Fibroblast of villous mesenchyme (primary cell): ENCODE results near the gene ACOT7. TPM values are rescaled to one million over a fixed set of nuclear protein-coding genes. Genes with fewer than 3 reads are reported as not detected.
"Not testable (repeated sequence)": the region's sequence is repeated elsewhere in the genome, so short reads cannot be mapped to it uniquely, and the experiment has no call there.

ENCODE experiments used
- DNase-seq: peaks from one replicate; pipeline ENCODE4 v3.0.0-alpha.2; 2010; ENCODE audit warnings: low read depth
- H3K4me3 ChIP-seq: 2 replicates; pipeline ENCODE4 v1.5.1; 2011; ENCODE audit warnings: low read depth, mild to moderate bottlenecking, low read length
- CTCF ChIP-seq: IDR thresholded peaks from 2 replicates; pipeline ENCODE4 v1.5.1; 2012; ENCODE audit warnings: low read depth, mild to moderate bottlenecking, low read length; ENCODE audit not compliant: insufficient read depth
- total RNA-seq: library from RNA; depleted of rRNA; stranded (reverse); fragments of >200 nt; gene quantifications from 2 replicates; pipeline ENCODE4 v1.2.3, GENCODE V29; 2012

ACOT7 gene
- total RNA-seq, 1 donor, result 17.3 TPM

DNA sequence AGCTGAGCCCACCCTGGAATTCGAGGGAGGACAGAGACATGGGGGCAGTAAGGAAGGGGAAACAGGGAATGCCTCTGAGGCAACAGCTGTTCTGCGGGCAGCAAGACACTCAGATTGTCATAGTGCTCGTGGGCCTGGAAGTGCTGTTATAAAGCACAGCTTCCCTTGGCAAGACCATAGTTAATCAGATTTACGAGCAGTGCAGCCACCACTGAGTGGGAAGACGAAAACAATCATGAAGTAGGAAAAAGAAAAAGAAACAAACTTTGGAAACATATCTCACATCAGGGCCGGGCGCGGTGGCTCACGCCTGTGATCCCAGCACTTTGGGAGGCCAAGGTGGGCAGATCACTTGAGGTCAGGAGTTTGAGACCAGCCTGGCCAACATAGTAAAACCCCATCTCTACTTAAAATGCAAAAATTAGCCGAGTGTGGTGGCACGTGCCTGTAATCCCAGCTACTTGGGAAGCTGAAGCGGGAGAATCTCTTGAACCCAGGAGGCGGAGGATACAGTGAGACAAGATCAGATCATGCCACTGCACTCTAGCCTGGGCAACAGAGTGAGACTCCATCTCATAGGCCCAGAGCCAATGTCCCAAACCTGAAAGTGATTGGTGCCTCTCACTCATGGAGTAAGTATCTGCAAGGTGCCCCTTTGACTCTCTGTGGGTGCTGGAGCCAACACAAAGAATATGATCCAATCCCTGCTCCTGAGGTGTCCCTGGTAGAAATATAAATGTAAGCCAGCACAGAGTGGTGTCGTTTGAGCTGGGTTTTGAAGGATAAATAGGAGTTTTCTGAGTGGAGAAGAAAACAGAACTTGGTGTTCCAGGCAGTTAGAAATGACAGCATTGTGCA is 77.1 kb downstream of the ACOT7 start:
- DNase-seq, result peak; percentile 82
- no peak overlapping the region for H3K4me3 ChIP-seq
- TF ChIP-seq CTCF, result no peak

DNA sequence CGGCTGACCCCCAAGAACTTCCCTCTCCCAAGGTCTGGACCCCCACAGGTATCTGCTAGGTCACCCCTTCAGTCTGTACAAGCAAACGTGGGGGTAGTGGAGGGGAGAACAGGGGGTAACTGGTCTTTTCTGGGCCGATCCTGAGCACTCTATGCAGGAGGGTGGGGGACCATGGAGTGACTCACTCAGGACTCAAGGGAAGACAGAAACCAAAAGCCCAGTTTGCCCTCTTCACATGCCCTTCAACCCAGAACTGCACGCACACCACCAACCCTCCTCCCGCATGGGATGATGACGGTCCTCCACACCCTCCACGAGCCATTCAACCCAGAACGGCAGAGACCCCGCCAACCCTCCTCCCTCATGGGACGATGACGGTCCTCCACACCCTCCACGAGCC is 79.1 kb downstream of the ACOT7 start:
- H3K4me3 ChIP-seq, result no peak overlapping the region
- TF ChIP-seq CTCF, result no peak
- DNase-seq, result no peak

DNA sequence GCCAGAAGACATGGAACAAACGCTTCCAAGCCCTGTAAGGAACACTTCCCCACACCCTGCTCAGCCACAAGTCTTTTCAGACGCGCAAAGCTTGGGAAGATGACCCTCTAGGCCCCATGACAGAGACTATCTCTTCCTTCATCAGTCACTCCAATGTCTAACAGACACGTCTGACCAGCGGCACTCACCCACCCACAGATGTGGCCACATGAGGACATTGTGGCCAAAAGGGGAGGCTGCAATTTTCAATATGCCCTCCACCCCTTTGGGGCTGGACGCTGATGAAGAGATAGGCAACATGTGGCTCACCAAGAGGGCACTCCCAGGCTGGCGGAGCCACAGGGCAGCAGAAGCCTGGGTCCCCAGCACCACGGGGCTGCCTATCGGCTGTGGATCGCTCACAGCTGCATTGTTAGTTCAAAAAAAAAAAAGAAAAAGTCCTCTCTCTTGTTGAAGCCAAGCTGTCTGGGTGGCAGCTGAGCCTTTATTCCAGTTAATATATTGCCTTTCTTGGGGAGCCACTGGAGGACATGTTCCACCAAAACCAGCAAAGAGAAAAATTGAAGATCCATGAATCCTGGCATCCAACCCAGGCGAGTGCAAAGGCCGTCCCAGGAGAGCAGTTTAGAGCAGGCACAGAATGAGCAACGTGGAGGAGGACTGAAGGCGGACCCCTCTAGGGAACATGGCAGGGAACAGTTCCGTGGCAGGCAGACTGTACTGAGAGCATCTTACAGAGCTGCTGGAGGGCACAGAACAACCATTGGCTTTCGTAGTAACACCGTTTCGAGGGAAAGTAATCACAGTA is 80.0 kb downstream of the ACOT7 start:
- no peak for TF ChIP-seq CTCF
- no peak overlapping the region for H3K4me3 ChIP-seq
- no peak for DNase-seq

- no peak for DNase-seq
- no peak overlapping the region for H3K4me3 ChIP-seq
- TF ChIP-seq CTCF, result no peak
These were observed 83.3 kb downstream of the ACOT7 start for GRCh38 chr1:6310116-6310848.

DNA sequence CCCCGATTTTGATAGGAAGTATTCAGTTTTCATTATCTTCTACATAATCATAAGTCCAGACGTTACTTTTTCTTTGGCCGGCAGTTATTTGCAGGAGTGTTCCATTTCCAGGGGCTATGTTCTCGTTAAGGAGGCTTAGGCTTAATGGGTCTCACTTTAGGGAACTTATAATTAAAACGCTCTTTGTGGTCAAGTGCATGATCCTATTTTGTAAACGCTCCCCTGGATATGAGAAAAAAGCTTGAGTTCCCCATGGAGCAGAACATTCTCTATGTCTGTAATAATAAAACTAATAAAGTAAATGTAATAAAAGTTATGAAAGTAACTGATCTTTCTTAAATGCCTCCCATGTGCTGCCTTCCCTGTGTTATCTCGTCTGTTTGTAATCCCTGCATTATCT is 84.0 kb downstream of the ACOT7 start:
- no peak for TF ChIP-seq CTCF
- no peak for DNase-seq

DNA sequence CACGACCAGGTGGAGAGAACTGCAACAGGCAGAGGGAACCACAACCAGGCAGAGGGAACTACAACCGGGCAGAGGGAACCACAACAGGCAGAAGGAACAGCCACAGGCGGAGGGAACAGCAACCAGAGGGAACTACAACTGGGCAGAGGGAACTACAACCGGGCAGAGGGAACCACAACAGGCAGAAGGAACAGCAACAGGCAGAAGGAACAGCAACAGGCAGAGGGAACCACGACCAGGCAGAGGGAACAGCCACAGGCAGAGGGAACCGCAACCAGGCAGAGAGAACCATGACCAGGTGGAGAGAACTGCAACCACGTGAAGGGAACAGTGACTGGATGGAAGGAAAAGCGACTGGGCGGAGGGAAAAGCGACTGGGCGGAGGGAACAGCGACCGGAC is 85.1 kb downstream of the ACOT7 start:
- TF ChIP-seq CTCF, result no peak
- no peak for DNase-seq

More for the DNA sequence above, 84.0 kb downstream of the ACOT7 start:
- no peak overlapping the region for H3K4me3 ChIP-seq

DNA sequence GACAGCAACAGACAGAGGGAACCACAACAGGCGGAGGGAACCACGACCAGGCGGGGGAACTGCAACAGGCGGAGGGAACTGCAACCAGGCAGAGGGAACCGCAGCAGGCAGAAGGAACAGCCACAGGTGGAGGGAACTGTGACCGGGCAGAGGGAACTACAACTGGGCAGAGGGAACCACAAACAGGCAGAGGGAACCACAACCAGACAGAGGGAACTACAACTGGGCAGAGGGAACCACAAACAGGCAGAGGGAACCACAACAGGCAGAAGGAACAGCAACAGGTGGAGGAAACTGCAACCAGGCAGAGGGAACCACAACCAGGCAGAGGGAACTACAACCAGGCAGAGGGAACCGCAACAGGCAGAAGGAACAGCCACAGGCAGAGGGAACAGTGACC is 85.9 kb downstream of the ACOT7 start:
- H3K4me3 ChIP-seq, DNase-seq: not testable (repeated sequence)

More for the DNA sequence above, 85.1 kb downstream of the ACOT7 start:
- no peak overlapping the region for H3K4me3 ChIP-seq
